HG02571 (cell line): ENCODE results near the gene MEG3.
"Not testable (repeated sequence)": the region's sequence is repeated elsewhere in the genome, so short reads cannot be mapped to it uniquely, and the experiment has no call there.

Source experiments
- ATAC-seq: cut with Tn5 transposase; IDR thresholded peaks from one replicate; pipeline ENCODE4 v1.9.1; 2021; ENCODE audit warnings: mild to moderate bottlenecking, moderate library complexity; ENCODE audit not compliant: unreplicated experiment

Gene MEG3

GRCh38 chr14:100813291-100813690 is 12.6 kb upstream of the MEG3 start:
- no peak for ATAC-seq

GRCh38 chr14:100815478-100816285 is 10.2 kb upstream of the MEG3 start:
- ATAC-seq = no peak

- ATAC-seq = no peak
Measured at GRCh38 chr14:100816286-100816949, 9.5 kb upstream of the MEG3 start.

- ATAC-seq = no peak
Measured at GRCh38 chr14:100816950-100817901, 8.7 kb upstream of the MEG3 start.

- no peak for ATAC-seq
Measured at GRCh38 chr14:100818221-100818699, 7.7 kb upstream of the MEG3 start.

- ATAC-seq = not testable (repeated sequence)
Measured at GRCh38 chr14:100818923-100819322, 7.0 kb upstream of the MEG3 start.

- ATAC-seq = no peak
Measured at GRCh38 chr14:100819453-100819828, 6.5 kb upstream of the MEG3 start.

- ATAC-seq = no peak
Measured at GRCh38 chr14:100819829-100820475, 6.0 kb upstream of the MEG3 start.

GRCh38 chr14:100820957-100821356 is 5.0 kb upstream of the MEG3 start:
- no peak for ATAC-seq

GRCh38 chr14:100822013-100822412 is 3.9 kb upstream of the MEG3 start:
- ATAC-seq = no peak

- ATAC-seq = no peak
Measured at GRCh38 chr14:100822532-100823296, 3.2 kb upstream of the MEG3 start.

GRCh38 chr14:100823413-100824080 is 2.4 kb upstream of the MEG3 start:
- no peak for ATAC-seq

- no peak for ATAC-seq
Measured at GRCh38 chr14:100824091-100824551, 1.8 kb upstream of the MEG3 start.

GRCh38 chr14:100824901-100825712 is 811 bp upstream of the MEG3 start:
- ATAC-seq = no peak

GRCh38 chr14:100826391-100827100 is 628 bp downstream of the MEG3 start:
- ATAC-seq = no peak

GRCh38 chr14:100827101-100828021 is 1.4 kb downstream of the MEG3 start:
- ATAC-seq = no peak
